Measurements from ENCODE around the gene NAA35.

- TF ChIP-seq REST (IDR thresholded peaks at IDR 0.05; ENCODE audit: insufficient read depth in 1 of 2, low read depth in 2 of 2, low read length in 2 of 2) (no peak), POLR2AphosphoS5 (IDR thresholded peaks at IDR 0.05; ENCODE audit: low read depth, low read length) (no peak), SIN3A (IDR thresholded peaks at IDR 0.05; ENCODE audit: borderline replicate concordance, insufficient read depth, low read length) (no peak)
Observed at GRCh38 chr9:85892401-85892800, 48.5 kb upstream of the NAA35 start.
